ENCODE measurements around the gene ATP9B. TPM values are rescaled to one million over a fixed set of nuclear protein-coding genes. Genes with fewer than 3 reads are reported as not detected.

ATP9B gene
- total RNA-seq, 1 donor from 2014 or later, result 48.6 TPM

Other genes starting within 250 kb of the ATP9B start
- gene SALL3, start 89.6 kb upstream of the ATP9B start, total RNA-seq, result not detected